Retinal pigment epithelial cell (primary cell): ENCODE data around the gene CCNJL.

Experiments
- DNase-seq: peaks from one replicate; pipeline ENCODE4 v3.0.0-alpha.2; 2010; ENCODE audit warnings: low read depth
- H3K4me3 ChIP-seq: 2 replicates; pipeline ENCODE4 v1.5.1; 2011; ENCODE audit warnings: mild to moderate bottlenecking, low read length, control low read depth, moderate library complexity
- TF ChIP-seq, protein P1 (sequence below): conservative IDR thresholded peaks from 2 replicates; pipeline ENCODE4 v1.5.1; 2011; ENCODE audit warnings: low read depth, low read length, control low read depth, inconsistent platforms

Gene CCNJL

DNA sequence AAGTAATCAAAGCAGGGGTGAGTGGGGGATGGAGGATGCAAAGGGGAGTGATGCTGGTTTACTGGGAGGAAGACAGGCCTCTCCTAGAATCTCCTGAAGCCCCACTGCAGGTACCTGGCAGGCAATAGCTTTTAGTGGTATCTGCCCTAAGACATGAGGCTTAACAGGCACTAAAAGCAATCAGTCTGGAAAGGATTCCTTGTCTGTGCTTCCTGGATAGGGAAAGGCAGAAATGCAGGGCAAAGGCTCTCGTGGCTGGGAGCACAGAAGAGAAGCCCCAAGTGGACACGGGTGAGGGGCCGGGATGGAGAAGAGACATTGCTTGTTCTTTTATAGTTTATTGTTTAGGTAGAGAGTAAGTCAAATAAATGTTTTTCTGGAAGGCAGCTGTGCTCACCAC is 40.1 kb downstream of the CCNJL start:
- TF ChIP-seq, protein P1, sequence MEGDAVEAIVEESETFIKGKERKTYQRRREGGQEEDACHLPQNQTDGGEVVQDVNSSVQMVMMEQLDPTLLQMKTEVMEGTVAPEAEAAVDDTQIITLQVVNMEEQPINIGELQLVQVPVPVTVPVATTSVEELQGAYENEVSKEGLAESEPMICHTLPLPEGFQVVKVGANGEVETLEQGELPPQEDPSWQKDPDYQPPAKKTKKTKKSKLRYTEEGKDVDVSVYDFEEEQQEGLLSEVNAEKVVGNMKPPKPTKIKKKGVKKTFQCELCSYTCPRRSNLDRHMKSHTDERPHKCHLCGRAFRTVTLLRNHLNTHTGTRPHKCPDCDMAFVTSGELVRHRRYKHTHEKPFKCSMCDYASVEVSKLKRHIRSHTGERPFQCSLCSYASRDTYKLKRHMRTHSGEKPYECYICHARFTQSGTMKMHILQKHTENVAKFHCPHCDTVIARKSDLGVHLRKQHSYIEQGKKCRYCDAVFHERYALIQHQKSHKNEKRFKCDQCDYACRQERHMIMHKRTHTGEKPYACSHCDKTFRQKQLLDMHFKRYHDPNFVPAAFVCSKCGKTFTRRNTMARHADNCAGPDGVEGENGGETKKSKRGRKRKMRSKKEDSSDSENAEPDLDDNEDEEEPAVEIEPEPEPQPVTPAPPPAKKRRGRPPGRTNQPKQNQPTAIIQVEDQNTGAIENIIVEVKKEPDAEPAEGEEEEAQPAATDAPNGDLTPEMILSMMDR: no peak
- DNase-seq: no peak
- no peak overlapping the region for H3K4me3 ChIP-seq

DNA sequence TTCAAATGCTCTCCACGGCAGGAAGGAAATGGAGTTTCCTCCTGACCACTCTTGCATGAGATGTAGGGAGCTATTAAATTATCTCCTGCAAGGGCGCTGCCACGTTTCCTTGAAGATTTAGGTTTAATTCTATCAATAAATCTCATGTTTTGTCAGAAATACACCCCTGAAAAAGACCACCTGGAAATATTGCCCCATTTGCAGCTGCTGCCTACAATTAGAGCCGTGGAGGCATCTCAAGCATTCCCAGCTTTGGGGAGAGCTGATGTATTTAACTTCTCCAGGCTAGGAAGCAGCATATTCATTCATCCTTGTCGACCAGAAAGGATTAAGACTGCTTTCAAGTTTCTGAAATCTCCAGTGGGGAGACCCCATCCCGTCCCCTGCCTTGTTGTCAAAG is 40.5 kb downstream of the CCNJL start:
- TF ChIP-seq, protein P1: no peak
- H3K4me3 ChIP-seq: no peak overlapping the region
- no peak for DNase-seq

DNA sequence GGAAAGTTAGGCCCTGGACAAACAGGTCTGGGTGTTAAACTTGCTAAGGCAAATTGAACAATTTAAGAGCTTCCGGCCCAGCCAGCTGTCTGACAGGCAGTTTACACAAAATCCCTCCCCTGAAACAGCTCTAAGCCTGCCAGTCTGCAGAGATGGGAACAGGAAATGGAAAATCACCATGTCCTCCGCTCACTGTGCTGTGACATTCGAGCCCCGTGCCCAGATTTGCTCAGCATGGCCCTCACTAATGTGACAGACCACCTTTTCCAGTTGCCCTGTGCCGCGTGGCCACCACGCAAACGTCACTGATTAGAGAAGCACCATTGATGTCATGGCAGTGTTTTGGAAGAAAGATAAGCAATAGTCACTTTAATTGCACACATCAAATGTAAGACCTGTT is 41.0 kb downstream of the CCNJL start:
- TF ChIP-seq, protein P1: no peak
- DNase-seq: no peak
- no peak overlapping the region for H3K4me3 ChIP-seq

DNA sequence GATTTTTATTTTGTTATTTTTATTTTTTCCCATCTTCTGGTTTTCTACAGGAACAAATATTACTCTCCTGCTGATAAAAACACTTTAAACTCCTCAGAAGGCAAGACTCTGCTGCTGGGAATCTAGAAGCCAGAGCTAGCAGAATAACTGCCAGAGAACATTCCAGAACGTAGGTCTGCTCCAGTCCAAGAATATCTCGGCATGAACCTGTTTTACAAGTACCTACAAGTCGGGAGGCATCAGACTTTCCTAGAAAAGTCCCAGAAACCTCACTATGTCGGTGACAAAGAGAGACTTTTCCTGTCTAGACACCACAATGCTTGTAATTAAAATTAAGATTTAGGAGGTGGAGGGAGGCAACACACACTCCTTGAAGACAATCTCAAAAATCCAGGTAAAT is 41.7 kb downstream of the CCNJL start:
- no peak overlapping the region for H3K4me3 ChIP-seq
- DNase-seq: no peak
- TF ChIP-seq, protein P1: no peak

DNA sequence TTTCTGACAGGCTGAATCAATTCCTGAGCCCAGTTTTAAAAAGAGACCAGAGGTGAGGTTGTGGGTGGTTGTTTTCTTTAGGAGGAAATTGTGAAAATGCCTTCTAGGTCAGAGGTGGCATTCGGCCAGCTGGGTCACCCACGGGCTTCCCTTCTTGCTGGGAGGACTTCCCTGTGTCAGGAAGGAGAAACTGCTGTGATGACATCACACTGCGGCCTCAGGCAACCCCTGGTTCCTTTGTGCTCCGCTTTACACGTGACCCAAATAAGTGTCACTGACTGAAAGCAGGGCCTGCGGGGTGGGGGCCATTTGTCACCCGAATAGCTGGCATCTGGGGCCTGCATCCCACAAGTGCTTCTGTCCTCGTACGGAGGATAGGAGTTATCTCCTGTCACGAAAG is 43.3 kb downstream of the CCNJL start:
- DNase-seq: no peak
- TF ChIP-seq, protein P1: no peak
- no peak overlapping the region for H3K4me3 ChIP-seq

DNA sequence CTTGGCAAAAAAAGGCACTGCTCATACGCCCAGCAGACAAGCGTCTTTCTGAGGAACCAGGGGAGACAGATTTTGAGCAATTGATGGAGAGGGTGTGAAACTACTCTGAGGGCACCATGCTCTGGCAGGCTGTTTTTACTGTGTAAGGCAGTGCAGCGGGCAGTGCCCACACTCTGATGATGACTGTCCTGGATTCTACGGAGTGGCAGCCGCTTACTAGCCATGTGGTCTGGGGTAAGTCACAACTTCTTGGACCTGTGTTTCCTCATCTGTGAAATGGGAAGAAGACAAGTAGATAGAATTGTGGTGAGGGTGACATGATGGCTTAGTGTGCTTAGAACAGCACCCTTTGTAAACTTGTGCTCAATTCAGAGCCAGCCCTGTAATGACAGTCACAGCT is 44.2 kb downstream of the CCNJL start:
- TF ChIP-seq, protein P1: no peak
- H3K4me3 ChIP-seq: no peak overlapping the region

DNA sequence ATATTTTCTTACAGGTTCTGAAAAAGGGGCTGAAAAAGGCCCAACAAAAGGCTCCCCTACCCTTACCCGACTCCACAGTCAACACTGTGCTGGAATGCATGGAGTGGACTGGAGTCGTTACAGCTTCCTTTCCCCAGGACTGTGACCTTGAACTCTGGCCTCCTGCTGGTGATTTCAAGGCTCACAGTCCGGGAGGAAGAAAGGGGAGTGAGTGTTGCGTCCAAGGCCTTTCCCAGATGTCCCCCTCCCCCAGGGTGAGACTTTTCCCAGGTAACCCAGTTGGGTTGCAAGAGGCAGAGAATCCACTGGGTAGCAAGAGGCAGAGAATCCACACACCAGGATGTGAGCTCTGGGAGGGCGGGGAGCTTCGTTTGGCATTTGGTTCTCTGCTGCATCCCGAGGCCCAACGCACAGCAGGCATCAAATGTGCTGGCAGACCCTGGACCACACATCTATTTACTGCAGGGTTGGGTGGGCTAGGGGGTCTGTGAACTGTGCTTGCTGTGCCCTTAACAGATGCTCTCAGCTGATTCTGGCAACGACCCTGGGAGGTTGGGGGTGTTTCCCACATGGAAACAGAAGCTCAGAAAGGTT is 45.5 kb downstream of the CCNJL start:
- TF ChIP-seq, protein P1: no peak
- no peak for DNase-seq
- no peak overlapping the region for H3K4me3 ChIP-seq

More for the DNA sequence above, 44.2 kb downstream of the CCNJL start:
- DNase-seq: no peak
